Measurements from ENCODE around the gene PTPRM.
"Not testable (repeated sequence)": the region's sequence is repeated elsewhere in the genome, so short reads cannot be mapped to it uniquely, and the experiment has no call there.

Gene PTPRM

DNA sequence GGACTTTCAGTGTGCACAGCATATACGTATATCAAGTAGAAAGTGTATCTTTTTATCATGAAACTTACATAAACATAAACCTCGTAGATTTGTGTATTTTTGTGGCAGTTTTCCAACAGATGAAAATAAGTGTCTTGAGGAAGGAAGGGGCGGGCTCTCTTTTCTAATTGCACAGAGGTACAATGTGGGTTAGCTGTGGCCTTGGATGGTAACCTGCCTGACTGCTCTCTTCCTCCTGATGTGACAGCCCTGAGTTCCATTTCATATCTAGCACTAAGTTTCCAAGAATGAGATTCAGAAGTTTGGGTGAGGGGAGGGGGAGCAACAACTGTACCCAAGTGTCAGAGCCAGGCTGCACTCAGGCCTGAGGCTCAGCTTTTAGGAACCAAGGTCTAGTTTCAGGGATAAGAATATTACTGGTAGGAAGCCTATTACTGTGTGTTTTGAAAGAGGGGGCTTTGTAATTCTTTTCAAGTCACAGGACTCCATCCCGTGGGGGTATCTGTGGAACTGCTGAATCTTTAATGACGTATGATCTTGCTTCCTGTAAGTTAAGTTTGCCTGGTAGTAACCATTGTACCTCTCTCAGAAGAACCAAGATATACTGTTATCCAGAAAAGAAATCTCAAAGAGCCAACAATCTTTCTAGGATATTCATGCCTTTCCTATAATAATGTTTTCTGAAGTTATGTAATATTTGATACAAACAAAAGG is 483.7 kb downstream of the PTPRM start:
- H3K36me3 ChIP-seq (ENCODE audit: control insufficient read depth, insufficient read depth, low read length), result no peaks in the 10 kb centered on the region
- no peak overlapping the region for H3K27ac ChIP-seq (ENCODE audit: low read depth, low read length)
- no peak overlapping the region for H3K4me3 ChIP-seq (ENCODE audit: low read depth, low read length)
- H3K4me1 ChIP-seq (ENCODE audit: control insufficient read depth, insufficient read depth, low read length), result peaks cover 29% of the 10 kb centered on the region
- H3K27me3 ChIP-seq (ENCODE audit: control insufficient read depth, insufficient read depth, low read length), result no peaks in the 10 kb centered on the region
- H3K9me3 ChIP-seq (ENCODE audit: control insufficient read depth, insufficient read depth, low read length), result no peaks in the 10 kb centered on the region
- no peak overlapping the region for H3K9ac ChIP-seq (ENCODE audit: low read depth, low read length)

DNA sequence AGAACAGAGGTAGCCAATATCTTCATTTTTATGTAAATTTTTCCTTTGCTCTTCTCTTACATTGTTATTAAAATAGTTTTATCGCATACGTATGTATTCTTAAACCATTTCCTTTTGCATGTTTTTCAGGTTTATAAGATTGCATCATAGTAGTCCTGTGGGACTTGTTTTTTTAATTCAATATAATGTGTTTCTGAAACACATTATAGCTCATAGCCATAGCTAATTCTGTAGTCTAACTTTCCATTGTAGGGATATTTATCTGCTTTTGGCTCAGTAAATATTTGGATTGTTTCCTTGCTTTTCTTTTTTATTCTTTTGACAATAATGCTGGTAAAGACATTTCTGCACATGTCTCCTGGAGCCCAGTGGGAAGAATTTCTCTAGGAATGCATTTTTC is 484.3 kb downstream of the PTPRM start:
- no peak overlapping the region for H3K27ac ChIP-seq (ENCODE audit: low read depth, low read length)
- no peaks in the 10 kb centered on the region for H3K27me3 ChIP-seq (ENCODE audit: control insufficient read depth, insufficient read depth, low read length)
- H3K9ac ChIP-seq (ENCODE audit: low read depth, low read length), result no peak overlapping the region
- H3K9me3 ChIP-seq (ENCODE audit: control insufficient read depth, insufficient read depth, low read length), result no peaks in the 10 kb centered on the region
- no peaks in the 10 kb centered on the region for H3K36me3 ChIP-seq (ENCODE audit: control insufficient read depth, insufficient read depth, low read length)
- peaks cover 29% of the 10 kb centered on the region for H3K4me1 ChIP-seq (ENCODE audit: control insufficient read depth, insufficient read depth, low read length)
- no peak overlapping the region for H3K4me3 ChIP-seq (ENCODE audit: low read depth, low read length)

DNA sequence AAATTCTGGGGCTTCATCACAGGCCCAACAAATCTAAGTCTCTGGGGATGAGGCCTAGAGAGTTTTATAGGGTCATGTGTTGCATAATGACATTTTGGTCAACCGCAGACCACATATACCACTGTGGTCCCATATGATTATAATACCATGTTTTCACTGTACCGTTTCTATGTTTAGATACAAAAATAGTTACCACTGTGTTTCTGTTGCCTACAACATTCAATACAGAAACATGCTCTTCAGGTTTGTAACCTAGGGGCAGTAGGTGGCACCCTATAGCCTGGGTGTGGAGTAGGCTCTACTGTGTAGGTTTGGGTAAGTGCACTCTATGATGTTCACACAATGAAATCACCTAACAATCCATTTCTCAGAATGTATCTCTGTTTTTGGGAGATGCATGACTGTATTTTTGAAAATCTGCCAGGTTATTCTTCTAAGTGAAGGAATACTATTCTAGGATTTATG is 485.2 kb downstream of the PTPRM start:
- Histone ChIP-seq H3K9me3 (ENCODE audit: control insufficient read depth, insufficient read depth, low read length) (no peaks in the 10 kb centered on the region), H3K4me3 (ENCODE audit: low read depth, low read length) (no peak overlapping the region), H3K9ac (ENCODE audit: low read depth, low read length) (no peak overlapping the region), H3K27ac (ENCODE audit: low read depth, low read length) (no peak overlapping the region), H3K27me3 (ENCODE audit: control insufficient read depth, insufficient read depth, low read length) (no peaks in the 10 kb centered on the region), H3K36me3 (ENCODE audit: control insufficient read depth, insufficient read depth, low read length) (no peaks in the 10 kb centered on the region), H3K4me1 (ENCODE audit: control insufficient read depth, insufficient read depth, low read length) (peaks cover 29% of the 10 kb centered on the region)

DNA sequence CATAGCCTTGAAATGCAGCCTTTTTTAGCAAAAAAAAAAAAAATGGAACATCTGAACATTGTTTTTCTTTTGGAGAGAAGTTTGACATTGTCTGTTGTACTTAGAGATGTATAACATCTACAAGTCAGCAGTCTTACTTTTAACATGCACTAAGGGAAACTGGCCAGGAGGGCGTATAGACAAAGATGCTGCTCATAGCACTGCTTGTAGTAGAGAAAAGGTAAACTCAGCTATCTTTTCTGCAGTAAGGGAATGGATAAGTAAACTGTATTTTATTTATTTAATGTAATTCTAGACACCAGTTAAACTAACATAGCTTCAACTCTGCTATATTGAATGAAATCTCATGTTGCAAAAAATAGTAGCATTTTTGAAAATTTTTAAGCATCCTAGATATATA is 489.6 kb downstream of the PTPRM start:
- Histone ChIP-seq H3K36me3 (ENCODE audit: control insufficient read depth, insufficient read depth, low read length) (no peaks in the 10 kb centered on the region), H3K9me3 (ENCODE audit: control insufficient read depth, insufficient read depth, low read length) (no peaks in the 10 kb centered on the region)

DNA sequence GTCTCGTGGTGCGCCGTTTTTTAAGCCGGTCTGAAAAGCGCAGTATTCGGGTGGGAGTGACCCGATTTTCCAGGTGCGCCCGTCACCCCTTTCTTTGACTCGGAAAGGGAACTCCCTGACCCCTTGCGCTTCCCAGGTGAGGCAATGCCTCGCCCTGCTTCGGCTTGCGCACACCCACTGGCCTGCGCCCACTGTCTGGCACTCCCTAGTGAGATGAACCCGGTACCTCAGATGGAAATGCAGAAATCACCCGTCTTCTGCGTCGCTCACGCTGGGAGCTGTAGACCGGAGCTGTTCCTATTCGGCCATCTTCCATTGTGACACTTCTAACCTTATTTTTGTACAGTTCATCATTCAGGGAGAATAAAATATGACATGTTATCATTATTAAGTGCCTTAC is 496.0 kb downstream of the PTPRM start:
- H3K9me3 ChIP-seq (ENCODE audit: control insufficient read depth, insufficient read depth, low read length); H3K27ac ChIP-seq (ENCODE audit: low read depth, low read length); H3K27me3 ChIP-seq (ENCODE audit: control insufficient read depth, insufficient read depth, low read length); H3K36me3 ChIP-seq (ENCODE audit: control insufficient read depth, insufficient read depth, low read length): not testable (repeated sequence)
- Histone ChIP-seq H3K4me3 (ENCODE audit: low read depth, low read length) (peak overlapping the region; percentile 58), H3K9ac (ENCODE audit: low read depth, low read length) (peak overlapping the region; percentile 54; the same call in 1 of the 2 replicates), H3K4me1 (ENCODE audit: control insufficient read depth, insufficient read depth, low read length) (peaks cover 35% of the 10 kb centered on the region)

More for the DNA sequence above, 489.6 kb downstream of the PTPRM start:
- Histone ChIP-seq H3K27ac (ENCODE audit: low read depth, low read length) (no peak overlapping the region), H3K4me3 (ENCODE audit: low read depth, low read length) (no peak overlapping the region), H3K27me3 (ENCODE audit: control insufficient read depth, insufficient read depth, low read length) (no peaks in the 10 kb centered on the region), H3K4me1 (ENCODE audit: control insufficient read depth, insufficient read depth, low read length) (peaks cover 8% of the 10 kb centered on the region; the same call in 1 of the 2 replicates), H3K9ac (ENCODE audit: low read depth, low read length) (no peak overlapping the region)

DNA sequence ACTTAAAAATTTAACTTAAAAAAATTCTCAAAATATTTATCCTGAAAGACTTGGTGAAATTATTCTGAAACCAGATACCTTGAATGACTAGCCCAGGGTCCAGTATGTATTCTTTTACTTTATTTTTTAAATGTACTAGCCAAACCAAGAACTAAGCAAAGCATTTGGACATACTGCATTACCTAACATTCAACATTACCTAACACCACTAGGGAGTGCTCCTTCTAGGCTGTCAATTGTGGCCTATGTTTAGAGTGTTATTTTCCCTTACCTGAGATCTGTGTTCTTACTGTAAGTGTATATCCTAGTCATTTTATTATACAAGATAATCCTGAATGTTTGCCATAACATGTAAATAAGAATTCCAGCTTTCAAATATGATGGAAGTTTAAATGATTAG is 496.6 kb downstream of the PTPRM start:
- no peak overlapping the region for H3K9ac ChIP-seq (ENCODE audit: low read depth, low read length)
- no peak overlapping the region for H3K27ac ChIP-seq (ENCODE audit: low read depth, low read length)
- H3K36me3 ChIP-seq (ENCODE audit: control insufficient read depth, insufficient read depth, low read length), result no peaks in the 10 kb centered on the region
- peak overlapping the region; percentile 58; the same call in 1 of the 2 replicates for H3K4me3 ChIP-seq (ENCODE audit: low read depth, low read length)
- peaks cover 35% of the 10 kb centered on the region for H3K4me1 ChIP-seq (ENCODE audit: control insufficient read depth, insufficient read depth, low read length)
- H3K9me3 ChIP-seq (ENCODE audit: control insufficient read depth, insufficient read depth, low read length), result no peaks in the 10 kb centered on the region
- no peaks in the 10 kb centered on the region for H3K27me3 ChIP-seq (ENCODE audit: control insufficient read depth, insufficient read depth, low read length)

DNA sequence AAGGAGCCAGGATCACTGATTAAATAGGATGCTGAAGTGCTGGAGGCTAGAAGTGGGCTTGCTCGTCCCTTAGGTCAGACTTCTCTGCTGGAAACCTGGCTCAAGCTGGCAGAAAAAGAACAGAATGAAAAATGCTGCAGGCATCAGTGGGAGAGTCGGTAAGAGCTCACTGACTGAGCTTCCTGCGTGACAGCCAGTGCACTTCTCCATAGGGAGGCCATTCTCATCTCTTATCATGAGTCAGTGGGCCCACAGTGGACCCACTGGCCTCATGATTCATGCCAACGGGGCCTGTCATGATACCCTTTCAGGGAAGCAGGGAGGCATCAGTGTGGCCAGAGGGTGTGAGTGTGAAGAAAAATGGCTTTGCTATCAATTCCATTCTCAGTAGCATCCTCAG is 498.2 kb downstream of the PTPRM start:
- H3K4me1 ChIP-seq (ENCODE audit: control insufficient read depth, insufficient read depth, low read length), result peaks cover 35% of the 10 kb centered on the region
- H3K27ac ChIP-seq (ENCODE audit: low read depth, low read length), result peak overlapping the region; percentile 2
- H3K9me3 ChIP-seq (ENCODE audit: control insufficient read depth, insufficient read depth, low read length), result no peaks in the 10 kb centered on the region
- H3K4me3 ChIP-seq (ENCODE audit: low read depth, low read length), result no peak overlapping the region
- no peak overlapping the region for H3K9ac ChIP-seq (ENCODE audit: low read depth, low read length)
- H3K27me3 ChIP-seq (ENCODE audit: control insufficient read depth, insufficient read depth, low read length), result no peaks in the 10 kb centered on the region
- H3K36me3 ChIP-seq (ENCODE audit: control insufficient read depth, insufficient read depth, low read length), result no peaks in the 10 kb centered on the region

DNA sequence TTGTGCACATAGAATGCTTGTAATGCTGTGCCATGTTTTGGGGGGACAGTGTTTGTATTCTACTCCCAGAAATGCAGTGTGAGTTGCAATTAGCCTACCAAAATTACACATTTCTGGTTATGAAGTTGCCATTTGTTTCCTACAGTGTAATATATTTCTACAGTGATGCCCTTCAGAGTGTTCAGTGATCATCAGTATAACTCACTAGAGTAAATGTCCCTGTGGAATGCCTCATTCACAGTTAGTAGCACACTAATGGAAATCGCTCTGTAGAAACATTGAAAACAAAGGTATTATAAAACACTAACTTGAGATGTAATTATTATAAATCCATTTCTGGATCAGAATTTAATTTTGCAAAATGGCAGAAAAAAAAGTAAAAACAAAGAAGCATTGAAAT is 498.7 kb downstream of the PTPRM start:
- H3K9me3 ChIP-seq (ENCODE audit: control insufficient read depth, insufficient read depth, low read length), result no peaks in the 10 kb centered on the region
- H3K36me3 ChIP-seq (ENCODE audit: control insufficient read depth, insufficient read depth, low read length), result no peaks in the 10 kb centered on the region
- no peak overlapping the region for H3K4me3 ChIP-seq (ENCODE audit: low read depth, low read length)

DNA sequence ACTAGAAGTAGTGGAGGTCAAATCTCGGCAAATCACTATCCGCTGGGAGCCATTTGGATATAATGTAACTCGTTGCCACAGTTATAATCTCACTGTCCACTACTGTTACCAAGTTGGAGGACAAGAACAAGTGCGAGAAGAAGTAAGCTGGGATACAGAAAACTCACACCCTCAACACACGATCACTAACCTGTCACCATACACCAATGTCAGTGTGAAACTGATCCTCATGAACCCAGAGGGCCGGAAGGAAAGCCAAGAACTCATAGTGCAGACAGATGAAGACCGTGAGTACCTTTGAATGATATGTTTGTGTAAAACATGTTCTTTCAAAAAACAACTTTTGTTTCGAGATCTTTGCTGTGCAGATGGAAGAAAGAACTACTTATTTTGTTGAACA is 502.6 kb downstream of the PTPRM start:
- Histone ChIP-seq H3K27ac (ENCODE audit: low read depth, low read length) (no peak overlapping the region), H3K4me1 (ENCODE audit: control insufficient read depth, insufficient read depth, low read length) (peaks cover 34% of the 10 kb centered on the region), H3K4me3 (ENCODE audit: low read depth, low read length) (no peak overlapping the region), H3K36me3 (ENCODE audit: control insufficient read depth, insufficient read depth, low read length) (no peaks in the 10 kb centered on the region), H3K9me3 (ENCODE audit: control insufficient read depth, insufficient read depth, low read length) (no peaks in the 10 kb centered on the region), H3K27me3 (ENCODE audit: control insufficient read depth, insufficient read depth, low read length) (no peaks in the 10 kb centered on the region), H3K9ac (ENCODE audit: low read depth, low read length) (no peak overlapping the region)

More for the DNA sequence above, 498.7 kb downstream of the PTPRM start:
- no peak overlapping the region for H3K27ac ChIP-seq (ENCODE audit: low read depth, low read length)
- peaks cover 35% of the 10 kb centered on the region for H3K4me1 ChIP-seq (ENCODE audit: control insufficient read depth, insufficient read depth, low read length)
- no peak overlapping the region for H3K9ac ChIP-seq (ENCODE audit: low read depth, low read length)
- no peaks in the 10 kb centered on the region for H3K27me3 ChIP-seq (ENCODE audit: control insufficient read depth, insufficient read depth, low read length)

DNA sequence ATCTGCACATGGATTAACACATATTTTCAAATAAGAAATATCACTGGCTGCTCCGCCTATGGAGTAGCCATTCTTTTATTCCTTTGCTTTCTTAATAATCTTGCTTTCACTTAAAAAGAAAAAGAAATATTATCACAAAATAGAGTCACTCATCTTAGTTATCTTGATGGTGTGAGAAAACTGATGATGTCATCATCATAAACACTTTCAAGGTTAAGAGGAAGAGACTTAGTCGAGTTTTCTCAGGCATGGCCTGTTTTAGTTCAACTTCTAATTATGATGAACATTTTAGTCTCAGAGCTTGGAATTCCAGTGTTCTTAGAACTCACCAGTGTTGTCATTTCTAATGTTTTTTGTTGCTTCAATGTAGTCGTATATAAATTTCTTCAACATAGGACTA is 506.1 kb downstream of the PTPRM start:
- H3K36me3 ChIP-seq (ENCODE audit: control insufficient read depth, insufficient read depth, low read length), result no peaks in the 10 kb centered on the region

DNA sequence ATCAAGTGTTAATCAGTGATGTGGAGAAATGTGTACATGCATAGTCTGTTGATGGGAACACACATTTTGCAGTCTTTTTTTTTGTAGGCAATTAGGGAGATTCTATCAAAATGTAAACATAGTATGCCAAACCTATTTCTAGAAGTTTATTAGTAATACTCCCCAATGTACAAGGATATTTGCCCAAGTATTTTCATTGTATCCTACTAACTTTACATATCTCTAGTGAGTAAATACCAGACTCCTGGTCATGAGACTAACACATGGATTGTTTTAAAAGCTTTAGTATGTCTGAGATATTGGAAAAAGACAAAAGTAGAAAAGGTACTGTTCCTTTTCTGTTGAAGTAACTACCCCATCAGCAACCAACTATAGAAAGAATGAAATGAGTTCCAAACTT is 513.0 kb downstream of the PTPRM start:
- Histone ChIP-seq H3K27me3 (ENCODE audit: control insufficient read depth, insufficient read depth, low read length) (peaks cover 13% of the 10 kb centered on the region), H3K9ac (ENCODE audit: low read depth, low read length) (no peak overlapping the region), H3K36me3 (ENCODE audit: control insufficient read depth, insufficient read depth, low read length) (no peaks in the 10 kb centered on the region), H3K27ac (ENCODE audit: low read depth, low read length) (no peak overlapping the region), H3K4me1 (ENCODE audit: control insufficient read depth, insufficient read depth, low read length) (peaks cover 21% of the 10 kb centered on the region), H3K4me3 (ENCODE audit: low read depth, low read length) (no peak overlapping the region), H3K9me3 (ENCODE audit: control insufficient read depth, insufficient read depth, low read length) (no peaks in the 10 kb centered on the region)

More for the DNA sequence above, 506.1 kb downstream of the PTPRM start:
- no peaks in the 10 kb centered on the region for H3K9me3 ChIP-seq (ENCODE audit: control insufficient read depth, insufficient read depth, low read length)
- no peaks in the 10 kb centered on the region for H3K27me3 ChIP-seq (ENCODE audit: control insufficient read depth, insufficient read depth, low read length)
- no peak overlapping the region for H3K9ac ChIP-seq (ENCODE audit: low read depth, low read length)
- H3K4me1 ChIP-seq (ENCODE audit: control insufficient read depth, insufficient read depth, low read length), result 0 out of 2 replicates have a peak, but pooled peaks cover 2% of the 10 kb centered on the region
- no peak overlapping the region for H3K4me3 ChIP-seq (ENCODE audit: low read depth, low read length)
- H3K27ac ChIP-seq (ENCODE audit: low read depth, low read length), result no peak overlapping the region

Measured in HUES48 (cell line).